Stimulated activated CD4-positive, alpha-beta T cell treated with anti-CD3 and anti-CD28 coated beads, Interleukin-15, amount 100 ng/mL, for 24 hours (primary cell): Measurements from ENCODE around the gene ROR1.

Experiments
- DNase-seq: peaks from one replicate; pipeline ENCODE4 v3.0.0-alpha.2; 2020

ROR1 gene

DNA sequence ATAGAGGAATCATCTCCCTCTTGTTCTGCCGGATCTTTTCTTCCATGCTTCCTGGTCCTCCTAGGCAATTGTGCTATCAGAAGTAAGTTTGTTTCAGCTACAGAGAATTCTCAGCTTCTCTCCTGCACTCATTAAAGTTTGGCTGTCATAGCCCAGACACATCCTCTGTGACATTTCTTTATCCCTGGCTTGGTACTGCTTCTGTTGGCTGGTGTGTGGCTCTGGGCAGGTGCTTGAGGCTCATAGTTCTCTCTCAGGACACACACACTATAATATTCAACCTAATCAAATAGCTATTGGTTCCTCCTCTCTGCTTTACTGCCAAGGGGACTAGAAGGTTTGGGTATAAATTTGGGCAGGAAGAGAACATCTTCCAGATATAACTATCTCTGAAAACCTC is 172.1 kb downstream of the ROR1 start:
- no peak for DNase-seq

DNA sequence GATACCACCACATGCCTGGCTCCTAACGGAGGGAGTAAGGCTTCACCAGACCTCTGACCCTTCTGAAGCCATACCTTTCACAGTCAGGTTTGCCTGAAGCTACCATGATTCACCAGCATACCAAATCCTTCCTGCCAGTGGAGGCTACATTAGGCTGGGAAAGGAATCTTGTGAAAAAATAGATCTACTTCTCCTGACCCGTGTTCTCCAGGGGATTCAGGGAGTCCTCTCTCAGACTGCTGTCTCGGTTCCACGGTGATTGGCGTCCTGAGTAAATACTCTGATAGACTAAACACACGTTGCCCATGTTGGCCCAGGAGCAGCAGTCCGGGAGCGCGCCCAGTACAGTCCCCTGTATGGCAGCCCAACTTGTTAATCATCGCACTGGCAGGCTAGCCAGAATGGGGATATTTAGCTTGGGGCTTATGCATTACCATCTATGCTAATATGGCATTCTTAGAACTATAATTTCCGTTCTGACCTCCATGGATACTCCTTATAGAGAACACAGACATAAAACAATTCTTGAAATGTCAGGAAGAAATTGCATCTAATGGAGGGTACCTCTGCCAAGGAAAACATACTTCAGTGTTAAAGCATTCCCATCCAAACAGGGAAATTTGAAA is 173.2 kb downstream of the ROR1 start:
- no peak for DNase-seq

DNA sequence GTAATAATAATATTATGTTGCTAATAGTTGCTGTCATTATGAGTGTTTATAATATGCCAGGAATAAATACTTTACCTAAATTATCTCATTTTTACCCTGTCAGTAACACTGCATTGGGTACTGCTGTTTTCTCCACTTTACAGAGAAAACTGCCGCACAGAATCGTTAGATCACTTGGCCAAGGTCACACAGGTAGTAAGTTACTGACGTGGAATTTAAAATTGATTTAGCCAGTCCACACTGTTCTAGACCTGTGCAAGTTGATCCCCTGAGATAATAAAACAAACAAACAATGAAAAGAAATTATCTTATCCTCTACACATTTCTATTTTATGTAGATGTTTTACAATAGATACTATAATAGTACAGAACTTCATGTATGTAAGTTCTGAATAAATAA is 174.1 kb downstream of the ROR1 start:
- DNase-seq, result no peak

DNA sequence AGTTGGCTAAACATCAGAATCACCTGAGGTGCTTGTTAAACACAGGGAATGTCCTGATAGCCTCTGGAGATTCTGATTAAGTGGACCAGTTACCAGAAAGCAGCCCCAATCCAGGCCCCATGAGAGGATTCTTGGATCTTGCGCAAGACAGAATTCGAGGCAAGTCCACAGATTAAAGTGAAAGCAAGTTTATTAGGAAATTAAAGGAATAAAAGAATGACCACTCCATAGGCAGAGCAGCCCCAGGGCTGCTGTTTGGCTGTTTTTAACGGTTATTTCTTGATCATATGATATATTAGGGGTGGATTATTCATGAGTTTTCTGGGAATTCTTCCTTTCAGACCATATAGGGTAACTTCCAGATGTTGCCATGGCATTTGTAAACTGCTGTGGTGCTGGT is 176.2 kb downstream of the ROR1 start:
- DNase-seq, result no peak

DNA sequence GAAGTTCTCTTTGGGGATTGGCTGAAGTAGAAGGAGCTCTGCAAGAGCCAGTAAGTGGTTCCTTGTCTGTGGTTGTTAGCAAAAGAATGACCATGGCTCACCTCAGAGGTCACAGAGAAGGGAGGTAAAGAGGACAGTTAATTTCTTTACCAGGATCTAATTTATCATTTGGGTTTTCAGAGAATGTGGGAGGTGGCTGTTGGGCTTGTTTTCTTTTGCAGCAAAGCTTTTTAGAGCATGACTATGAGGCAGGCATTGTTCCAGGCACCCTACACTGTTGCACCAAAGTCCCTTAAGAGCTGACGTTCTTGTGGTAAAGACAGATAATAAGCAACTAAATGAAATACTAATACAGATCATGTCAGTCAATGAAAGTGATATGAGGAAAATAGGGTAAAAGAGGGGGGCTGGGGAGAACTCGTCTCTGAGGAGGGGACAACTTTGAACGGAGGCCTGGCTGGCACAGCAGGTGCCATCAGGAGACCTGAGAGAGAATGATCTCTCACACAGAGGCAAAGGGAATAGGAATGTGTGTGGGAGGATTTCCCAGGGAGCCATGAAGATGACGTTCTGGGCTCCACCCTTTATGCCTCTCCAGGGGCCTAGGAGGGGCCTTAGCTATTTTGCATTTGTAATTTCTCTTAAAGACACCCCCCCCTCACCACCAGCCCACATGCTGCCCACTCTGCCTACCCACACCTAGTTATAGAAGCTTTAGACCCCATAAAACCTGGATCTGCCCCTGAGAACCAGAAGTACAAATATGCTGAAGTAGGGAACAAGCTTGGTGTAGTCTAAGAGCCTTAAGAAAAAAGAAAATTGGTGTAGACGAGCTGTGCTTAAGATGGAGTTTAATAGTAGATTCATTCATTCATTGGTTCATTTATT is 177.5 kb downstream of the ROR1 start:
- DNase-seq, result no peak

DNA sequence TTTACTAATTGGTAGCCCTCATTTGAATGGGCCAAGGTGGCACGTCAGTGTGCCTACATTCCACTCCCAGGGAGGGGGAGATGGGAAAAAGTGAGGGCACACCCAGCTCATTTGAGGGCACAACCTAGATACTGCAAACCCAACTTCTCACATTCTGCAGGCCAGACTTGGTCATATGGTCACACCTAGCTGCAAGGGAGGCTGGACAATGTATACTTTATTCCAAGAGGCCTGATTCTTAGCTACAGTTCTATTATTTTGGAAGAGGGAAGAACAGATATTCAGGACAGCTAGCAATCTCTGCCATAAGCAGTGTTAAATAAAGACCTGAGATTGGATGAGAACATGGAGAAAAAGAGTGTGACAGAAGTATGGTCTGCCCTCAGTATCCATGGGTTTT is 180.4 kb downstream of the ROR1 start:
- DNase-seq, result no peak

DNA sequence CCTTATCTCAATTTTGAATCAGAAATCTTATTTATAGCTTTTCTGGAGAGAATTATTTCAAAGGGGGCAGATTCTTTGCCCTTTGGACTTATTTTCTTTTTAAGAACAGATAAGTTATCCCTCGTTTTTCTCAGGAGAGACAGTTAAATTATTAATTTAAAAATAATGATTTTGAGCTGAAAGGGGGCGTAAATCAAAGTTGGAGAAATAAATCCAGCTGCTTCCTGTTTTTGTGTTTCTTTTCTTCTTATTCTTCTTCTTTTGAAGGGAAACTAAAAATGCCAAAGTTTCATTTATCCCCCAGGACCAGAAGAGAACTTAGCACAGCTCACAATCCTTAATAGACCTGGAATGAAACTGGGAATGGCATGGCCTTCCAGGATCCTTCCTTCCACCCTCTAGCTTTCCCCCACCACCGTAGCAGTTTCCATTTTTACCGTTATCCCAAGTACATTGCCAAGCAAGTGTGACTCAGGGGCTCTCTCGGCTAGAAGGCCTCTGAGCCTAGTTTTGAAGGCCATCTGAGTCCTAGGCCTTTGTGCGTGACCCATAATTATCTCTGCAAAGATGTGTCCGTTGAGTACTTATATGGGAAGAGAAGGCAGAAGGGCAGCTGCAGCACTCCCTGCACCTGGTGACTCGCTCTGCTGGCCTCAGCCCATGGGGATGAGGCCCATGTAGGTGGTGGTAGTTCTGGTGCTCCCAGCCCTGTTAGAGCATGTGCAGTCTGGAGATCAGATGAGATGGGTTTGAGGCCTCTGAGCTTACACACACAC is 181.7 kb downstream of the ROR1 start:
- DNase-seq, result no peak

DNA sequence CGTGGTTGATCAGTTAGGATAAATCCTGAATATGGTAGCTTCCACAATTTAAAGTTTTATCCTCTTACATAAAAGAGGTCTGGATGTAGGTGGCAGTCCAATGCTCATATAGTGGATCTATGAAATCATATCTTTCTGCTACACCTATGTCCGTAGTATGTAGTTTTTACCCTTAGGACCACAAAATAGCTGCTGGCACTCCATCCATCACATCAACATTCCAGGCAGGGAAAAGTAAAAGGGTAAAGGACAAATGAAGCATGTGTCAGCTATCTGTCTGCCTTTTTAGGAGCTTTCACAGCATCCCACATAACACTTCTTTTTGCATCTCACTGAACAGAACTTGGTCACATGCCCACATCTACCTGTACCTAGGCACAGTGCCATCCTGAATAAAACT is 184.7 kb downstream of the ROR1 start:
- DNase-seq, result no peak

DNA sequence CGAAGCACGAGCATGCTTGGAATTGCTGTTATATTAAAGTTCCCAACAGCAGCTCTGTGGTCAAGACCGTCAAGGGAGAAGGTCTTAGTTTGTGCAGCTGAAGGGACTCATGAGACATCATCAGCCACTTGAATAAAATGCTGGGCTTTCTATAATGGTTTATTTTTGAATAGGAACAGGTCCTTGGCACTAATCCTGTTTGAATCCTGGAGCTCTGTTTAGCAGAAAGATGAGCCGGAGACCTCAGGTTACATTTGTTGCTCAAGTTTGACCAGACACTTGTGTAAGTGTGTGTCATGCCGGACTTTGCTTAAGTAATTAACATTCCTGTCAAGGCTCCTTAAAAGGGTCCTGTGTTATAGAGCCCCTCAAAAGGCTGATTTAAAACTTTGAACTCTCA is 186.5 kb downstream of the ROR1 start:
- DNase-seq, result no peak

DNA sequence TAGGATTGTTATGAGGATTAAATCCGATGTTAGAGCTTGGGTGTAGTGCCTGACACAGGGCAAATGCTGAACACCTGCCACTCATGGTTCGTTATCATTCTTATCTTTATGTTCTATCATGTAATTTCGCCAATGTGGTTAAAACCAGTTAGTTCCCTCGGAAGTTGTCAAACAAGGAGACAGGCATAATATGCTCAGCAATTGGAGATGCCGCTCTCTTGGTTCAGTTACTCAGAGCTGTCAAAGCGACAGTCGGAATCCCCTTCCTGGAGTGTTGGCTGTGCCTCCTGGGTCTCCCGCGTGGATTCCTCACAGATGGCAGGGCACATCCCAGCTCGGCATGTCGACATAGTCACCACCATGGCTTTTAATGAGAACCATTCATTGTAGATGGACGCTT is 192.2 kb downstream of the ROR1 start:
- no peak for DNase-seq

DNA sequence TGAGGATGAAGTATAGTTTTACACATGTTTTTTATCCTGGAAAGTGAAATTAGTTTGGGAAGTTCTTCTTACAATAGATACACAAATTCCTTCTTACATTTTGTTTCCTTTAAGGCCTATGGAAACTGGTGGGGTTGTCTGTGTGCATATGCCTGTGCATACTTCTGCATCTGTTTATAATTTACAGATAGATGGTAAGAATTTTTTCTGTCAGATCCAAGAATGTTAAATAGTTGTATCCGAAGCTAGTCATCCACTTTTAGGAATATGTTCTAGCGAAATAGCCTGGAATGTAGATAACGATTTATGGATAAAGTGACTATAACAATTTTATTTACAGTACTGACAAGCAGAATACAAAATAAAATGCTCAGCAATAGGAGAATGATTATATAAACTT is 194.1 kb downstream of the ROR1 start:
- DNase-seq, result no peak

DNA sequence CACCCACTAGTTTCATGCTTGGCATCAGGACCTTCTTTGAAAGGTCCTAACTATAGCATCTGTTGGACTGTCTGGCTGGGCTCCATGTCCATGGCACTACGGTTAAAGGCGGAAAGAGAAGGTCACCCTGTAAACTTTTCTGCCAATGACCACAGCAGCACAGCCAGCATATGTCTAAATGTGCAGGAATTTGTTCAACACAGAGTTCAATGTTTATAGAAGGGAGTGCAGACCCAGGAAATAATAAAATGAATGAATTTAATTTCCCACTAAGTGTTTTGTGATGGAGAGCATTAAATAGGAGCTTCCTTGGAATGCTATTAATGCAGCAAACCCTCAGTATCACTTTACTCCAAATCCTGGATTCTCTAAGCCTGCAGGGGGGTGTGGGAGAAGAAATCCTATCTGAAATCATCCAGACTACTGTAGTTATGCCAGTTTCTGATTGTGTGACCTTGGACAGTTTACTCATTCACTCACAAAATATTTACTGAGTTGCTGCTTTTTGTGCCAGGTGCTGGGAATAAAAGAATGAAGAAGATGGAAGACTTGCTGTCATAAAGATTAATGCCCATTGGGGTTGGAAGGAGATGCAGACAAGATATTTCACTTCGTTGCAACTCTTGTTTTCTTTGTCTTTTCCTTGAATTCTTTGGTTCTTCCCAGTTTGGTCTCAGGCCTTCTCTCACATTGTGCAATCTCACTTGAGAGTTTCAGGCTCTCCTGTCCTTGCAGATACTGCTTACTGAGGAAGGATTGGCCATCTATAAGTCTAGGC is 195.0 kb downstream of the ROR1 start:
- DNase-seq, result no peak

DNA sequence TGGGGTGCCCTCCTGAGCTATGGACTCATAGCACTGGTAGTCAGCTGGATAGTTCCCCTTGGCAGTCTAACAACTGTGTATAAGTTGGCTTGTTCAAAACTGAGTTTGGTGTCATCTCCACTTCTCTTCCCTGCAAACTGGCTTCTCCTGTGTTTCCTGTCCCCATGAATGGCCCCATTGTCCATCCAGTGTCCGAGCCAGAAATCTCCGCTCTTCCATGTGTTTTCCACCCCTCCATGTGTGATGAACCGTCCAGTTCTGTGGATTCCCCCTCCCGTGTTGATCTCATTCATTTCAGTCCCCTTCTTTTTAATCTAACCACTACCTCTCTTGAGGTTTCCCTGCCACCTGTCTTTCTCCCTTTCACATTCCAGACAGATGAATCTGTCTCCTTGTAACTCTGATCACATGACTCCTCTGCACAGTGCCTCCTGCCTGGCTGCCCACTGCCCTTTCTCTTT is 195.7 kb downstream of the ROR1 start:
- DNase-seq, result no peak

DNA sequence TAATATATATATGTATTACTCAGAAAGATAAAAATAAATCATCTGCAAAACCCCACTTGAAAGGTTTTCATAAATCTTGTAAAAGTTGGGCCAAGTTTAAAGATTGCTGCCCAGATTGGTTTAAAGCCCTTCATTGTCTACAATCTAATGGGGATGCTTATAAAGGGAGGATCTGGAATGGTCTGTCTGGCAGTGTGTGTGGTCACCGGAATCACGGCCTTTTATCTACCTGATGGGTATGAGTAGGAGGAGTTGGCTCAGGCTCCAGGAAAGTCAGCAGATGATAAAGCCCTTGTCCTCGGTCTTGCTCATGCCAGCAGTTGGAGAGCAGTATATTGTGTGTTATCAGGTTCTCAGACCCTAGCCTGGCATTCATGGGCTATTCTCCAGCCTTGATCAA is 197.7 kb downstream of the ROR1 start:
- no peak for DNase-seq

DNA sequence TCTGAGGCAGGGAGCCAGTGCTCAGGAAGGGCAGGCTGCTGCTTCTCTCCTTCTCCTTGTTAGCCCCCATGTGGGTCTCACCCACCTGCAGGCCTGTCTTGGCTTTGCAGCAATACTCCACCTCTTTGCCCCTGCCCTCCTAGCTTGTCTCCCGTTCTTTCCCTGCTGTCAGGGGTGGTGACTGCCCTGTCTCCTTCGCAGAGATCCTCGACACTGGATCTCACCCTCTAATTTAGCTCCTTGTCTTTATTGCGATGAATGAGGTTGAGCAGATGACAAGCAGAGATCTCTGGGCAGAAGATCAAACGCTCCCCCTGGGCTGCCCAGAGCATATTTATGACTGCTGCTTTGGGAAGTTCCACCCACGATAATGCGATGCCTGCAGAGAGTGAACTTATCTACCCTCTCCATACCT is 199.2 kb downstream of the ROR1 start:
- no peak for DNase-seq

DNA sequence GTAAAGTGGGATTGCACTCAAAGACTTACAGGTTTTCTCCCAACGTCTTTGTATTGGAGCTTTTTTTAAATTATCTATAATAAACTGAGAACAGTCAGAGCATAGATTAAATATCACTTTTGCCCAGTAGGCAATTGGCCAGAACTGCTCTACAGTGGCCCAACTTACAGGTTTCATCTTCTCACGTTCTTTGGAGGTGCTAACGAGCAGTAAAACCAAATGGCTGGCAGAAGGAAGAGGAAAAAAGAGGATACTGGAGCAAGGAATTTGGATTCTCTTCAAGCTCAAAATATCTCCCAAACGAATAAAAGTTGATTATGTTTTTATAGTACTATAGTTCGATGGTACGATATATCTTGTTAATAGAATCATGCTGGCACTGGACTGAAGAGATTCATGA is 201.1 kb downstream of the ROR1 start:
- DNase-seq, result no peak

DNA sequence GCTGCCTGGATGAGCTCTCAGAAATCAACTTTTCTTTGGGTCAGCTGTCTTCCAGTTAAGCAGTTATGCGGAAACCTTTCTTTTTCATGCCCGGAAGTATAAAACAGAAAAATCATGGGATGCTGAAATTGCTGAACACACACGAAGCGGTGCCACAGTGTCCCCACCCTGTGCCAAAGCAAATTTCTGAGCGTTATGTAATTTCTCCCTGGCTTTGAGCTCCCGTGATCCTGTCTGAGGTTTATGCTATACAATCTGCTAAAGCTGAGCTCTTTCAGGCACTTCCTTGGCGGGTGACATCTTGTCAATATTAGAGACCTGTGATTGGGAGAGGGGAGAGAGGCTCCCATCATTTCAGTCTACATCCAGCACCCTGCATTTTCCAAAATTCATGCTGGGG is 201.7 kb downstream of the ROR1 start:
- DNase-seq, result no peak

DNA sequence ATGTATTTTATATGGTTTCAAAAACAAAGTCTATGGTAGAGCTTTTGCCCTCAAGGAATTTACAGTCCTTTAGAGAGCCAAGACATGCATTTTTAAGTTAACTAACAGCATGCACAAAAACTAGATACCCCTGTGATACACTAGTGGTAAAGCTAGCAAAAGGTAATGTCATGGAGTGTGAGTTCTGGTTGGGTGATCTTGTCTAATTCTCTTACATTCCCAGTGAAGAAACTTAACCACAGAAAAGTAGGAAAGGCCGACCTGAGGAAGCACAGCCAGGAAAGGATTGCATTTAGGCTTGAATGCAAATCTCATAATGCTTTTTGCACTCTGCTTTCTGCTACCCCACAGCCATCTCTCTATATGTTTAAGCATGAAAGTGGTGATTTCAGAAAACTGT is 202.2 kb downstream of the ROR1 start:
- DNase-seq, result no peak

DNA sequence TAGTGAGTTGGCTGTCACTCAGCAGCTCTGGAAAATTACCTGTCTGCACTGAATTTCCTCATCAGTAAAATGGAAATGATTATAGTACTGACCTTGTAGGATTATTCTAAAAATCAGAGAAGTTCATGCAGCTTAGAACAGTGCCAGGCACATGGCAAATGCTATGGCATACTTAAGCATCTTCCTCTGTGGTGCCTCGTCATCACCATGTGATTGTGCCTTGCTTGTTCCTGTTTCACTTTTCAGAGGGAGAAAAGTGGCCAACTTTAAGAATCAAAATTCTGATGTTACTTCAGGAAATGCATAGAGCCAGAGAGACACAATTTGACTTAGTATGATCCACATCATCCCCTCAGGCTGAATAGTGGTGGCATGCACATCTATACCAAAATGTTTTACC is 203.6 kb downstream of the ROR1 start:
- no peak for DNase-seq

DNA sequence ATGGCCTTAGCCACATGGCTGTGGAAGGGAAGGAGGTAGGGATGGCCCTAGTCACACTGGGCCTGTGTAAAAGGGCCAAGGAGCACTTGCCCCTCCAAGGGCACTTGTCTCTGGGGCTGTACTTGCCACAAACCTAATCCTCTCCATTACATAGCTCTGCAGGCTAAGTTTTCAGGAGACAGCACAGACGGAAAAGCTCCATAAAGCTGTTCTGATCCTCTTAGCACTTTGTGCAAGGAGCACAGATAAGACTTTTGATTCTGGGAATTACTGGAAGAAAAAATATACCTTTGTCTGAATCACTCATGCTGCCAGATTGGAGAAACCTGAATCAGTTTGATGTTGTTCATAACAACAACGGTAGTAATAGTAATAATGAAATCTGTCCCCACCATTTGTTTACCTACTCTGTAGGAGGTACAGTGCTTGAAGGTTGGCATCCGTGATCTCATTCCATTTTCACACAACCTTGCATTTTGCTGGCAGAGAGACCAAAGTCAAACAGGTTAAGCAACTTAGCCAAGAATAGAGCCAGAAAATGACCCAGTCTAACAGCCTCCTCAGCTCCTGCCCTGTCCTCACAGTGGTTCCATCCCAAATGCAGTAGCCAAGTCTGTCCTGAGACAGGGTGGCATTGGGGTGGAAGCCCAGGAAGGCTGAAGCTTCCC is 207.1 kb downstream of the ROR1 start:
- no peak for DNase-seq

DNA sequence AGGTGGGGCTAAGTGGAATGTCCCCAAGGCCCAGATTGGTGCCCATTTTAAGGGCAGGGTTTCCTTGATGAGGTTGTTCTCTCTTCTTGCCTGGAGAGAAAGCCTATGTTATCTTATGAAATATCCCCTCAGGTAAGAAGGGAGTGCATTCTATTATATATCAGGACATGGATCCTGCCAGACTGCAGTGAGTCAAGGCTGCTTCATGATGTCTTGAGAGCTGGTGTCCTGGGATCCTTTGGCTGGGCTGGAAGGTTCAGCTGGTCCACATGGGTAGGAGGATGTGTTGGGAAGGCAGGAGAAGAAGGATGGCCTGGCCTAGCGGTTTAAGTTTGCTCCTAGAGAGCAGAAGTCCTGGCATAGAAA is 207.6 kb downstream of the ROR1 start:
- no peak for DNase-seq

DNA sequence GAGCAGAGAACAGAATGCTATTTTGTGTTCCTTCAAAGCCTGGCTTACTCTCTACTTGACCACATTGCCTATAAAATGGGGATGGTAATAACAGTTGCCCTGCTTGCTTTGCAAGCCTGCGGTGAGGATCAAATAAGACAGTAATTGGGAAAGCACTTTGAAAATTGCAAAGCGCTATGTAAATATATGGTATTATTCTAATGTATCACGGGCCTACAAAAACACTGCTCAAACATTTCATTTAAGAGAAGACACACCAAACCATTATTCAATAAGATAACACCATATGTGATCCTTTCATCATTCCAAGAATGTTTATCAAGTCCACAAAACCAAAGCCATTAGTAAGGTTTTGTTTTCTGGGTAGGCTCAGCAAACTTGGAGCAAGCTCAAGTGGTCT is 208.4 kb downstream of the ROR1 start:
- no peak for DNase-seq
